Astrocyte of the cerebellum (primary cell): ENCODE results near the gene ITGA8.
"Not testable (repeated sequence)": the region's sequence is repeated elsewhere in the genome, so short reads cannot be mapped to it uniquely, and the experiment has no call there.

Experiments used
- DNase-seq: peaks from one replicate; pipeline ENCODE4 v3.0.0-alpha.2; 2011; ENCODE audit warnings: low read depth
- H3K4me3 ChIP-seq: 2 replicates; pipeline ENCODE4 v1.5.1; 2011; ENCODE audit warnings: mild to moderate bottlenecking, low read depth, low read length, moderate library complexity
- in situ Hi-C: cut with HindIII; loops from 2 replicates; pipeline ENCODE4 v1.10.0; 2017; ENCODE audit warnings: low sequenced_read_pairs
- TF ChIP-seq, protein P1 (sequence below): IDR thresholded peaks from 2 replicates; pipeline ENCODE4 v1.5.1; 2012; ENCODE audit warnings: low read length, low read depth, moderate library complexity, mild to moderate bottlenecking; ENCODE audit errors: missing control alignments

Gene ITGA8

GRCh38 chr10:15478429-15478828 is 241.3 kb downstream of the ITGA8 start:
- no peak for DNase-seq
- TF ChIP-seq, protein P1, sequence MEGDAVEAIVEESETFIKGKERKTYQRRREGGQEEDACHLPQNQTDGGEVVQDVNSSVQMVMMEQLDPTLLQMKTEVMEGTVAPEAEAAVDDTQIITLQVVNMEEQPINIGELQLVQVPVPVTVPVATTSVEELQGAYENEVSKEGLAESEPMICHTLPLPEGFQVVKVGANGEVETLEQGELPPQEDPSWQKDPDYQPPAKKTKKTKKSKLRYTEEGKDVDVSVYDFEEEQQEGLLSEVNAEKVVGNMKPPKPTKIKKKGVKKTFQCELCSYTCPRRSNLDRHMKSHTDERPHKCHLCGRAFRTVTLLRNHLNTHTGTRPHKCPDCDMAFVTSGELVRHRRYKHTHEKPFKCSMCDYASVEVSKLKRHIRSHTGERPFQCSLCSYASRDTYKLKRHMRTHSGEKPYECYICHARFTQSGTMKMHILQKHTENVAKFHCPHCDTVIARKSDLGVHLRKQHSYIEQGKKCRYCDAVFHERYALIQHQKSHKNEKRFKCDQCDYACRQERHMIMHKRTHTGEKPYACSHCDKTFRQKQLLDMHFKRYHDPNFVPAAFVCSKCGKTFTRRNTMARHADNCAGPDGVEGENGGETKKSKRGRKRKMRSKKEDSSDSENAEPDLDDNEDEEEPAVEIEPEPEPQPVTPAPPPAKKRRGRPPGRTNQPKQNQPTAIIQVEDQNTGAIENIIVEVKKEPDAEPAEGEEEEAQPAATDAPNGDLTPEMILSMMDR: no peak
- H3K4me3 ChIP-seq: no peak overlapping the region
- in situ Hi-C loops: no loop called here

DNA sequence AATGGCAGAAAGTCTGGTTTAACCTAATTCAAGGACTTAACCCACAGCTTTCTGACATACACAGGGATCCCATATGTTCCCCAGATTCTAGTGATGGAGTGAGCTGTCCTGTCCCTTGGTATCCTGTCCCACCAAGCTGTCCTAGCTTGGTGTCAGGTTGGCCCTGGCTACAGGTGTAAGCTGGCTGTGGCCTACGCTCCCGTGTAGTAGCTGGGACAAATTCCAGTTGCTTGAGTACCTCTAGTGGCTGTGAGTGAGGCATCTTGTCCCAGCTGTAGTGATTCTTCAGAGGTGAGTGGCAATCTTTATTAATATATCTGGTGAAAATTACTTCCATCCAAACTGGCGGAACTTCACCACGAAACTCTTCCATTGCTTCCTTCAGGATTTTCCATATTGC is 243.4 kb downstream of the ITGA8 start:
- no peak overlapping the region for H3K4me3 ChIP-seq
- TF ChIP-seq, protein P1: no peak
- DNase-seq: no peak
- in situ Hi-C loops: no loop called here

DNA sequence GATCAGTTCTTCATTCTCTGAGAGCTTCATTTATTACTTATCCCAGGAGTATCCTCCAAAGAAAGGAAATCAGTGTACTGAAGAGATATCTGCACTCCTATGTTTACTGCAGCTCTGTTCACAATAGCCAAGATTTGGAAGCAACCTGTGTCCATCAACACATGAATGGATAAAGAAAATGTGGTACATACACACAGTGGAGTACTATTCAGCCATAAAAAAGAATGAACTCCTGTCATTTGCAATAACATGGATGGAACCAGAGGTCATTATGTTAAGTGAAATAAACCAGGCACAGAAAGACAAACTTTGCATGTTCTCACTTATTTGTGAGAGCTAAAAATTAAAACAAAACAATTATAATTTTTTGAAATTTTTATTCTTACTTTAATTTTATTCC is 244.3 kb downstream of the ITGA8 start:
- H3K4me3 ChIP-seq, DNase-seq, in situ Hi-C loops: not testable (repeated sequence)

DNA sequence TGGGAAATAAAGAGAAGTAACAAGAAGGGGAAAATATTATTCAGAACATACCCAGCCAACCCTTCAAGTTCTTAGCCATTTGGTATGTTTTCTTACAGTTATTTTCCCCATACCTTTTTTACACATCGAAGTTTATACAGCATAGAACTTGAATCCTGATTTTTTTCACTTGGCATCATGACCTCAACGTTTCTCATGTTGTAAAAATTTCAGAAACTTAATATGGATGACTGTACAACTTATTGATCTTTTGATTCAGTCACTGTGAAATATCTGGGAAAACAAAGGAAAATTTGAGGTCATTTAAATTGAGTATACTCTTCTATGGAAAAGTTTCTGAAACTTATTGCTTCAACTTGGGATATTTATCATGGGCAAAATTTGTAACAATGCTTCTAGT is 245.1 kb downstream of the ITGA8 start:
- no peak for DNase-seq
- TF ChIP-seq, protein P1: no peak
- H3K4me3 ChIP-seq: no peak overlapping the region
- in situ Hi-C loops: no loop called here

DNA sequence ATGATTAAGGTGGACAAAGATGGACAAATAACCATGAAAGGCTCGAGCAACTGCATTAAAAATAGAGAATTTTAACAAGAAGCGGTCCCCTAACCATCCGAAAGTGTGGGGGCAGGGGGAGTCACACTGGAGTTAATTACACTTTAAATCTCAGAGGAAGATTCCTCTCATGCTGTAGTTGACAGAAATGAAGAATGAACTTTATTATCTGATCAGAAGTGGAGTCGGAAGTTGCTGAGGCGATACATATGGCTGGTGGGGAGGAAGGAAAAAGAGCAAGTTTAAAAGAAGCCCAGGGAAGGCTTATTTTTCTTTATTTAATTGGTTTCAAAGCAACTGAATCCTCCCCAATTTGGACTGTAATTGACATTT is 246.3 kb downstream of the ITGA8 start:
- DNase-seq: no peak
- in situ Hi-C loops: no loop called here
- TF ChIP-seq, protein P1: no peak
- no peak overlapping the region for H3K4me3 ChIP-seq

DNA sequence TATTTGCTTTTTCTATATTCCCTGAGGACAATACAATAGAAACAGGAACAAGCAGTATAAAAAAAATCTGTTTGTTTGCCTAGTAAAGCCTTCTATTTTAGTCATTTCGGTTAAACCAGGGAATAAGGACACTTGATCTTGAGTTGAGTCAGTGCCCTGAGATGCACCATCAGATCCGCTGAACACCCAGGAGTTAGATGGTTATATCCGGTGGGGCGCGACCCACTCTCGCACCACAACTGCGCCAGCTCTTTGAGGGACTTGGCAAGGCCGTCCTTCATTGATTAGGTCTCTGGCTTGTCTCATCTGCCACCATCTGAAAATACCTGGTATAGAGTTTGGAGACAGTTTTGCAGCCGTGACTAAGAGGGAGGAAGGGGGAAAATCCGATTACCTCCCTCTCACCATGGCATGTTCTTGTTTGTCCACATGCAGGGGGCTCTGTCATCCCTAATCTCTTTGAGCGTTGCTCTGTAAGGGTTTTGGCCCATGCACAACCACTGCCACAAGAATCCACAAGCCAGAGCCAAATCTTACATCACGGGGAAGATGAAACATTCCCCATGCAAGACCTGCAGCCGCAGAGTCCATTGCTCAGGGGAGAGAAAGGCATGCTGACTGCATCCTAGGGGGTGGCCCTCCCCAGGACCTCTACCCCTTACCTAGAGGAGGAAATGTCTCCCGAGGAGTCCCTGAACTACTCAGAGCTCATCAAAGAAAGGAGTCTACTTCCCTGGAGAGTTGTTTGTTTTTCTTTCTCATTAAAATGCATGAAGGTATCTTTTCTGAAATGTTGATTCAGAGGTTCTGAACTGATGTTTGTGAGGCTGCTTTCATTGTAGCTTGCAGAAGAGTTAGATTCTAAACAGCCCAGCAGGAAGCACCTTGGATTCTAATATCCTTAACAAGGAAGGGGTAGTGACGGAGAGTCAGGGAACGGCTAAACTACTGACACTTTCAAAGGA is 247.0 kb downstream of the ITGA8 start:
- H3K4me3 ChIP-seq: no peak overlapping the region
- peak; percentile 96 for DNase-seq
- TF ChIP-seq, protein P1: no peak
- in situ Hi-C loops: no loop called here

DNA sequence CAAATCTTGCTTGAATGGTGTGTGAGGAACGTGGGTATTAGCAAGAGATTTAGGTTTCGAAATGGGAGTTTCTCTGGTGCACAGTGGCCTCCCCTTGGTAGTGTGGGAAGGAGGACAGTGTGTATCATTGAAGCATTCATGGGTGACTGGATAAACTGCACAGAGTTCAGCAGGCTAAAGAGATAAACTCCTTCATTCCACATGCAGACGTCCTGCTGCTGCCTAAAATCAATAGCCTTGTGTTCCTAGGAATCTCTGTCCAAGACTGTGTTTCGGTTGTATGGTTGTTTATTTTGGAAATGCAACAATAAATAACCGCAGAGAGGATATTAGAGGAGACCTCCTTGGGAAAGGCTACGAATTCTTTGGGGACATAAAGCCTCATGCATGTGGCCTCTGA is 247.7 kb downstream of the ITGA8 start:
- H3K4me3 ChIP-seq: no peak overlapping the region
- in situ Hi-C loops: no loop called here
- TF ChIP-seq, protein P1: no peak
- no peak for DNase-seq
